OCI-LY1 (cell line): ENCODE measurements around the gene APLN.

Experiments used
- H2AFZ ChIP-seq: fragments of 200-600 bp; sonication (generic), shearing (Covaris generic); 2 replicates; pipeline ENCODE4 v1.6.0; 2014; ENCODE audit warnings: antibody characterized with exemption, mild to moderate bottlenecking, low read length
- H3F3A ChIP-seq: fragments of 200-600 bp; sonication (generic), shearing (Covaris generic); 2 replicates; pipeline ENCODE4 v1.6.0; 2014; ENCODE audit warnings: mild to moderate bottlenecking, antibody characterized with exemption, low read length, moderate library complexity; ENCODE audit not compliant: insufficient read depth
- H3K27ac ChIP-seq: fragments of 200-600 bp; sonication (generic); 2 replicates; pipeline ENCODE4 v1.5.1; 2014; ENCODE audit warnings: low read length, mixed run types, mild to moderate bottlenecking, low read depth; ENCODE audit not compliant: poor library complexity, severe bottlenecking
- H3K27me3 ChIP-seq: fragments of 200-600 bp; sonication (generic); 2 replicates; pipeline ENCODE4 v1.6.0; 2014; ENCODE audit warnings: antibody characterized with exemption, mild to moderate bottlenecking, low read length, moderate library complexity; ENCODE audit not compliant: insufficient read depth
- H3K36me3 ChIP-seq: fragments of 200-600 bp; sonication (generic); 2 replicates; pipeline ENCODE4 v1.6.1; 2014; ENCODE audit warnings: mild to moderate bottlenecking, antibody characterized with exemption, low read length, moderate library complexity, mixed read lengths; ENCODE audit not compliant: insufficient read depth
- H3K4me1 ChIP-seq: fragments of 200-600 bp; sonication (generic); 2 replicates; pipeline ENCODE4 v1.5.1; 2014; ENCODE audit warnings: mild to moderate bottlenecking, low read length, moderate library complexity; ENCODE audit not compliant: insufficient read depth, severe bottlenecking
- H3K4me2 ChIP-seq: fragments of 200-600 bp; sonication (generic), shearing (Covaris generic); 2 replicates; pipeline ENCODE4 v1.6.1; 2014; ENCODE audit warnings: low read length
- H3K4me3 ChIP-seq: fragments of 200-600 bp; sonication (generic); 2 replicates; pipeline ENCODE4 v1.5.1; 2014; ENCODE audit warnings: low read length, low read depth, mild to moderate bottlenecking, mixed read lengths; ENCODE audit not compliant: poor library complexity, severe bottlenecking
- H3K79me2 ChIP-seq: fragments of 200-600 bp; shearing (Covaris generic); 2 replicates; pipeline ENCODE4 v1.6.1; 2016; ENCODE audit warnings: mixed run types, low read length, mixed read lengths; ENCODE audit not compliant: insufficient read depth
- H3K9ac ChIP-seq: fragments of 200-600 bp; sonication (generic), shearing (Covaris generic); 2 replicates; pipeline ENCODE4 v1.6.1; 2014; ENCODE audit warnings: mild to moderate bottlenecking, low read length, mixed read lengths
- H3K9me2 ChIP-seq: fragments of 200-600 bp; sonication (generic), shearing (Covaris generic); 2 replicates; pipeline ENCODE4 v1.6.1; 2014; ENCODE audit warnings: low read depth, mild to moderate bottlenecking, low read length, mixed read lengths
- H3K9me3 ChIP-seq: fragments of 200-600 bp; shearing (Covaris generic); 2 replicates; pipeline ENCODE4 v1.6.1; 2014; ENCODE audit warnings: low read length, mixed read lengths
- H4K20me1 ChIP-seq: fragments of 200-600 bp; sonication (generic), shearing (Covaris generic); 2 replicates; pipeline ENCODE4 v1.6.0; 2016; ENCODE audit warnings: mild to moderate bottlenecking, low read length; ENCODE audit not compliant: insufficient read depth
- EZH2 ChIP-seq: fragments of 200-600 bp; sonication (generic), shearing (Covaris generic); IDR thresholded peaks from 2 replicates; pipeline ENCODE4 v1.8.0; 2017; ENCODE audit warnings: borderline replicate concordance, mixed run types, mild to moderate bottlenecking, antibody characterized with exemption, low read length, moderate library complexity, mixed read lengths
- TF ChIP-seq, protein P1 (sequence below): fragments of 200-600 bp; sonication (generic), shearing (Covaris generic); IDR thresholded peaks from 2 replicates; pipeline ENCODE4 v1.5.1; 2017; ENCODE audit warnings: mild to moderate bottlenecking, antibody characterized with exemption, low read length, moderate library complexity, mixed read lengths

Gene APLN

DNA sequence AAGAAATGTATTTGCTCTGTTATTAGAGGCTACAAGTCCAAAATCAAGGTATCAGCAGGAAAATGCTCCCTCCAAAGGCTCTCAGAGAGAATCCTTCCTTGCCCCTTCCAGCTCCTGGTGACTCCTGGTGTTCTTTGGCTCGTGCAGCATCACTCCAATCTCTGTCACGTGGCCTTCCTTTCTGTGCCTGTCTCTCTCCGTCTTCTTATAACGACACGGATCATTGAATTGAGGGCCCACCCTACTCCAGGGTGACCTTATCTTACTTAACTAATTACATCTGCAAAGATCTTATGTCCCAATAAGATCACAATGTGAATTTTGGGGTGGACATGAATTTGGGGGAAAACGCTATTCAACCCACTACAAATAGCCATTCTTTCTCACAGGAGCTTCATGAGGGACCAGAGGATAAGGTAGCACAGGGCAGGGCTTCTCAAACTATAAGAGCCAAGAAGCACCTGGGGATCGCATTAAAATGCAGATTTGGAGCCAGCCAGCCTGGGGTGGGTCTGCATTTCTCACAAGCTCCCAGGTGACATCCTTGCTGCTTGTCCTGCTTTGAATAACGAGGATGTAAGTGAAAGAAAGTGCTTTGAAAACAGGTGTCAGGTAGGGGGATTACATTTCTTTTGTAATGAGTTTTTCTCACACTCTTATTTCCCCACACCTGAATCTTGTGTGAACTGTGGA is 41.9 kb upstream of the APLN start:
- H3K9ac ChIP-seq = no peak overlapping the region
- H3K79me2 ChIP-seq = no peaks in the 10 kb centered on the region
- TF ChIP-seq, protein P1, sequence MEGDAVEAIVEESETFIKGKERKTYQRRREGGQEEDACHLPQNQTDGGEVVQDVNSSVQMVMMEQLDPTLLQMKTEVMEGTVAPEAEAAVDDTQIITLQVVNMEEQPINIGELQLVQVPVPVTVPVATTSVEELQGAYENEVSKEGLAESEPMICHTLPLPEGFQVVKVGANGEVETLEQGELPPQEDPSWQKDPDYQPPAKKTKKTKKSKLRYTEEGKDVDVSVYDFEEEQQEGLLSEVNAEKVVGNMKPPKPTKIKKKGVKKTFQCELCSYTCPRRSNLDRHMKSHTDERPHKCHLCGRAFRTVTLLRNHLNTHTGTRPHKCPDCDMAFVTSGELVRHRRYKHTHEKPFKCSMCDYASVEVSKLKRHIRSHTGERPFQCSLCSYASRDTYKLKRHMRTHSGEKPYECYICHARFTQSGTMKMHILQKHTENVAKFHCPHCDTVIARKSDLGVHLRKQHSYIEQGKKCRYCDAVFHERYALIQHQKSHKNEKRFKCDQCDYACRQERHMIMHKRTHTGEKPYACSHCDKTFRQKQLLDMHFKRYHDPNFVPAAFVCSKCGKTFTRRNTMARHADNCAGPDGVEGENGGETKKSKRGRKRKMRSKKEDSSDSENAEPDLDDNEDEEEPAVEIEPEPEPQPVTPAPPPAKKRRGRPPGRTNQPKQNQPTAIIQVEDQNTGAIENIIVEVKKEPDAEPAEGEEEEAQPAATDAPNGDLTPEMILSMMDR = no peak
- TF ChIP-seq EZH2 = no peak
- H3K4me3 ChIP-seq = no peak overlapping the region
- H3K9me3 ChIP-seq = no peaks in the 10 kb centered on the region
- no peaks in the 10 kb centered on the region for H3K36me3 ChIP-seq
- H3F3A ChIP-seq = no peaks in the 10 kb centered on the region
- no peak overlapping the region for H3K4me2 ChIP-seq
- no peaks in the 10 kb centered on the region for H3K27me3 ChIP-seq
- H4K20me1 ChIP-seq = no peaks in the 10 kb centered on the region
- H3K27ac ChIP-seq = no peak overlapping the region
- H3K4me1 ChIP-seq = no peaks in the 10 kb centered on the region
- H2AFZ ChIP-seq = no peak overlapping the region
- H3K9me2 ChIP-seq = no peaks in the 10 kb centered on the region

DNA sequence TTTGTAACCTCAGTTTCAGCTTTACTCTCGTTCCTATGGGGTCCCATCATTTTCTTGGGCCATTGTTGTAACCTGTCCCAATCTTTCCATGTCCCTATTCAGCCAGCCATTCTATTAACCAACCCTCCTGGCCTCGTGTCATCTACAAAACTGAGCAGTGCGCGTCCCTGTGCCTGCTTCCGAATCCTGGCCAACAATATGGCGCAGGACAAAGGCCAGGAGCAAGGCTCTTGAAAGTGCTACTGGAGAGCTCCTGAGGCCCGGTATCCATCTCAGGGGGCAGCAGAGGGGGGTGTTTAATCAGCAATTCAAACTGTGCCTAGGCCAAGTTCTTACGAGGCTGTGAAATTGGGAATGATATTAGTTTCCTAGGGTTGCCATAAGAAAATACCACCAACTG is 41.2 kb upstream of the APLN start:
- no peaks in the 10 kb centered on the region for H4K20me1 ChIP-seq
- no peak overlapping the region for H3K9ac ChIP-seq
- H3K27ac ChIP-seq = no peak overlapping the region
- no peaks in the 10 kb centered on the region for H3K4me1 ChIP-seq
- H3K9me2 ChIP-seq = no peaks in the 10 kb centered on the region
- no peaks in the 10 kb centered on the region for H3K9me3 ChIP-seq
- no peaks in the 10 kb centered on the region for H3K79me2 ChIP-seq
- no peaks in the 10 kb centered on the region for H3K27me3 ChIP-seq
- no peaks in the 10 kb centered on the region for H3K36me3 ChIP-seq
- H2AFZ ChIP-seq = no peak overlapping the region
- no peak overlapping the region for H3K4me3 ChIP-seq
- H3F3A ChIP-seq = no peaks in the 10 kb centered on the region
- TF ChIP-seq, protein P1 = no peak
- TF ChIP-seq EZH2 = no peak
- no peak overlapping the region for H3K4me2 ChIP-seq

DNA sequence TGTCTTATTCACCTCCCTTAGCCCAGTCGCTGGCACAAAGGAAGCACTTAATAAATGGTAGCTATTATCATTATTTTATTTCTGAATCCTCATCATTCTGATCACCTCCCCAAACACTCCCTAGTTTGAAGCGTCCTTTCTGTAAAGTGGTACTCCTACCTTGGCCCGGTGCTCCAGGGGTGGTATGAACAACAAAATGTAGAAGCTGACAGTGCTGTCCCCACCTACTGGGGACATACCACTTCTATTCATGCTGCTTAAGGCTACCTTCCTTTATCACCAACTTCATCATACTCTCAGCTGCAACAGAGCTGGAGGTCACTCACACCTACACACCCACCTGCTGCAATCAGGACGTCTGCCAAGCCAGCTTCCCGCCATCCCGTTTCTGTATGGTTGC is 40.8 kb upstream of the APLN start:
- Histone ChIP-seq H3K4me2 (no peak overlapping the region), H3K27me3 (no peaks in the 10 kb centered on the region), H3K36me3 (no peaks in the 10 kb centered on the region), H4K20me1 (no peaks in the 10 kb centered on the region), H3K27ac (no peak overlapping the region), H3K79me2 (no peaks in the 10 kb centered on the region), H3K9me2 (no peaks in the 10 kb centered on the region), H3K4me3 (no peak overlapping the region), H3K9me3 (no peaks in the 10 kb centered on the region), H3F3A (no peaks in the 10 kb centered on the region), H3K9ac (no peak overlapping the region), H3K4me1 (no peaks in the 10 kb centered on the region), H2AFZ (no peak overlapping the region)
- TF ChIP-seq EZH2 = no peak

DNA sequence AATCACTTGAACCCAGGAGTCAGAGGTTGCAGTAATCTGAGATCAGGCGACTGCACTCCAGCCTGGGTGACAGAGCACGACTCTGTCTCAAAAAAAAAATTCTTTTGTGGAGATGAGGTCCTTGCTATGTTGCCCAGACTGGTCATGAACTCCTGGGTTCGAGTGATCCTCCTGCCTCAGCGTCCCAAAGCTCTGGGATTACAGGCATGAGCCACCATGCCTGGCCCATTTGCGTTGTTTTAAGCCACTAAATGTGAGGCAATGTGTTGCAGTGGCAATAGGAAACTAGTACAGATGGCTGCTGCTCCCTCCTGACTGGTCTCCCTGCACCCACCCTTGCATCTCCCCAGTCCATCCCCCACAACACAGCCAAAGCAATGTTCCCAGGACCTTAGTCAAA is 40.0 kb upstream of the APLN start:
- Histone ChIP-seq H3K9me3 (no peaks in the 10 kb centered on the region), H3K4me1 (no peaks in the 10 kb centered on the region), H3K36me3 (no peaks in the 10 kb centered on the region), H3K9ac (no peak overlapping the region), H3K27ac (no peak overlapping the region), H3K4me2 (no peak overlapping the region), H2AFZ (no peak overlapping the region), H4K20me1 (no peaks in the 10 kb centered on the region), H3F3A (no peaks in the 10 kb centered on the region), H3K4me3 (no peak overlapping the region), H3K9me2 (no peaks in the 10 kb centered on the region), H3K79me2 (no peaks in the 10 kb centered on the region), H3K27me3 (no peaks in the 10 kb centered on the region)
- no peak for TF ChIP-seq EZH2
- TF ChIP-seq, protein P1 = no peak
